Lower leg skin (tissue), 4 donors: Measurements from ENCODE around the gene PSMA1. TPM values are rescaled to one million over a fixed set of nuclear protein-coding genes. Genes with fewer than 3 reads are reported as not detected.
"Not testable (repeated sequence)": the region's sequence is repeated elsewhere in the genome, so short reads cannot be mapped to it uniquely, and the experiment has no call there.

Source experiments
- DNase-seq, 2 donors: peaks; one replicate each; pipeline ENCODE4 v3.0.0-alpha.2; 2019; ENCODE audit warnings: low spot score in 2 of 2
- H3K4me3 ChIP-seq: fragments of 200-600 bp; sonication (generic); 2 replicates; pipeline ENCODE4 v1.5.1; 2017; ENCODE audit warnings: mild to moderate bottlenecking, low read depth; ENCODE audit not compliant: poor library complexity, severe bottlenecking
- POLR2A ChIP-seq, 2 donors: fragments of 450-650 bp; IDR thresholded peaks; one replicate each; pipeline ENCODE4 v1.6.1; 2016 to 2017; ENCODE audit warnings: antibody characterized with exemption in 2 of 2, mild to moderate bottlenecking in 1 of 2, moderate library complexity in 1 of 2
- WGBS, 2 donors: methylation state at CpG; one replicate each; pipeline ENCODE4 v1.1.5; 2018; 5-methylcytosine and 5-hydroxymethylcytosine counted together
- intact Hi-C: fragments of 100-400 bp; cut with DNase I; formaldehyde crosslinking; loops from one replicate; pipeline ENCODE4 v1.15.0; 2023; ENCODE audit warnings: low total_unique reads
- total RNA-seq, 4 donors: library from RNA; depleted of rRNA; stranded (reverse); fragments of >200 nt; gene quantifications; one replicate each; pipeline ENCODE4 v1.1.0, GENCODE V29; 2016
- TF ChIP-seq, protein P1 (sequence below), 3 donors: fragments of 450-650 bp; IDR thresholded peaks; one replicate each; pipeline ENCODE4 v1.5.1; 2016; ENCODE audit warnings: antibody characterized with exemption in 3 of 3, mild to moderate bottlenecking in 3 of 3, moderate library complexity in 2 of 3

PSMA1 gene
- total RNA-seq, 4 donors from 2014 or later: 73.7 to 103 (median 86.0) TPM

DNA sequence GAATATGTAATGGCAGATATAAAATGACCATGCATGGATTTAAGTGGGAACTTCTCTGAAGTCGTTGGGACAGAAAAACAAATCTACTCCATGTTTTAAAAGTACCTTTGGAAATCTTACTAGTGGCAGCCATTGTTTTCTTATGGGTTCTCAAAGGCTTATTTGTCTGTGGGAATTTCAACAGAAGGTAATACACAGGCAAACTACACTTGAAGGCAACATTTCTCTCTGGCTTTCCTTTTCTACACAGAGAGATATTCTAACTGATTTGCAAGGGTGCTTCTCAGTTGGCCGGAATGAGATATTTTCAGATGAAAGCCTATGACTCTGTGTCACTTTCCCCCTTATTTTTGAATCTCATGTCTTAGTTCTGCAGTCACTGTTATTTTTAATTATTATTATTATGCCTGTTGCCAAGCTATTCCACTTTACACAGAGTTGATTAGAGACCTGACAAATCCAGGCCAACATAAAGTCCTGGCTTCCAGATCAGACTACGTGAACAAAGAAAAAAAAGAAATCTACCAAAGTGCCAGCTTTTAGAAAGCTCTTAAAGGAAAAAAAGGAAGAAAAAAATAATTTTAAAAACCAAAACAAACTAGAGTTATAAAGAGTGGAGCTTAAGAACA is 18.9 kb upstream of the PSMA1 start:
- intact Hi-C loops: no loop called here
- TF ChIP-seq, protein P1, sequence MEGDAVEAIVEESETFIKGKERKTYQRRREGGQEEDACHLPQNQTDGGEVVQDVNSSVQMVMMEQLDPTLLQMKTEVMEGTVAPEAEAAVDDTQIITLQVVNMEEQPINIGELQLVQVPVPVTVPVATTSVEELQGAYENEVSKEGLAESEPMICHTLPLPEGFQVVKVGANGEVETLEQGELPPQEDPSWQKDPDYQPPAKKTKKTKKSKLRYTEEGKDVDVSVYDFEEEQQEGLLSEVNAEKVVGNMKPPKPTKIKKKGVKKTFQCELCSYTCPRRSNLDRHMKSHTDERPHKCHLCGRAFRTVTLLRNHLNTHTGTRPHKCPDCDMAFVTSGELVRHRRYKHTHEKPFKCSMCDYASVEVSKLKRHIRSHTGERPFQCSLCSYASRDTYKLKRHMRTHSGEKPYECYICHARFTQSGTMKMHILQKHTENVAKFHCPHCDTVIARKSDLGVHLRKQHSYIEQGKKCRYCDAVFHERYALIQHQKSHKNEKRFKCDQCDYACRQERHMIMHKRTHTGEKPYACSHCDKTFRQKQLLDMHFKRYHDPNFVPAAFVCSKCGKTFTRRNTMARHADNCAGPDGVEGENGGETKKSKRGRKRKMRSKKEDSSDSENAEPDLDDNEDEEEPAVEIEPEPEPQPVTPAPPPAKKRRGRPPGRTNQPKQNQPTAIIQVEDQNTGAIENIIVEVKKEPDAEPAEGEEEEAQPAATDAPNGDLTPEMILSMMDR (IDR thresholded peaks at IDR 0.05): no peak
- no peak for TF ChIP-seq POLR2A (IDR thresholded peaks at IDR 0.05)
- DNase-seq: no peak
- H3K4me3 ChIP-seq: no peak overlapping the region
- WGBS, 2 donors: 75 to 82% methylated on average over 3 of the region's 3 CpGs

DNA sequence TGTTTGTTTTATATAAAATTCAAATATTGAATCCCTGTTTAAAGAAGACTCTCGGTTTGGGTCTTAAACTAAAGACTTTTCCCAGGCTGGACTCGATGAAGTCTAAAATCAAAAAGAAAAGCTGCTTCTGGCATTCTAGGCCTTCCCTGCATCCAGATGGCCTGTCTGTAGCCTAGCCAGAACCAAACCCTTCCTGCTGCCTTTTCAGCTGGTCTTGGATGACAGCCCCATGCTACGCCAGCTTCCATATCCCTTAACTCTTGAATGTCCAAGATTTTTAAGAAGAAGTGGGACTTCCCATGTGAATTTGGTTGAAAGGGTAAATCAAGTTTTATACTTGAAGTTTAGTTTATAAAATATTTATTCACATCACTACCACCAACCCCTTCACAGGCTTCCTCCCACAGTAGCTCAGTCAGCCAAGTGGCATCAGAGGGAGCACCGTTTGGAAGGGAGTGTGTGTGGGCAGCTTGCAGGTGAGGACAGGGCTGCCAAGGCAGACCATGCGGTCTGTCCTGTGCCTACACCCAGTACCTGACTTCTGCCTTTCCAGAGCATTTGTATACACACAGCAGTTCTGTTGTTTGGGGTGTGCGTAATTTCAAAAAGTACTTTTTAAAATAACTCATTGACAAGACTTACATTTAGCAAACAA is 18.2 kb upstream of the PSMA1 start:
- no peak overlapping the region for H3K4me3 ChIP-seq
- DNase-seq: no peak
- intact Hi-C loops: no loop called here
- no peak for TF ChIP-seq POLR2A (IDR thresholded peaks at IDR 0.05)
- TF ChIP-seq, protein P1 (IDR thresholded peaks at IDR 0.05): no peak
- WGBS, 2 donors: 55 to 57% methylated on average over 6 of the region's 6 CpGs

DNA sequence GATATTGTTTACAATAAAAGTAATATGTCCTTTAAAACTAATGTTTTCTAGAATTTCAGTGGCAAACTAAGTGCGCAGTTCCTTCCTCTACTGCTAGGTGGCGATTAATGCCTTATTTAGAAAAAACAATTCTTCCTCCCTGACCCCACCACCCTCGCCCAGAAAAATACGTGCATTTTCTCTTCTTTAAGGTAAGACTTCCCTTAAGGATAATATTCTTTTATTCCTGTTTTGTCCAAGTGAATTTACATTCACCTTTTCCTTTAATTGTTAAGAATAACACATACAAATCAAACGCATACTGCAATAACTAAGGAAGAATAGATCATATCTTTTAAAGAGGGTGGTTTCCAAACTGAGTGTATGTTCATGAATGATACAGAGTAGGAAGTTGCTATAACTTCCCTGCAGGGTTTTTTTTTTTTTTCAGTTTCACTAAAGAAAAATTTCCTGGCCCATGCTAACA is 17.0 kb upstream of the PSMA1 start:
- no peak for TF ChIP-seq POLR2A (IDR thresholded peaks at IDR 0.05)
- TF ChIP-seq, protein P1 (IDR thresholded peaks at IDR 0.05): no peak
- WGBS, 2 donors: 7 to 8% methylated on average over 5 of the region's 5 CpGs
- intact Hi-C loops: no loop called here
- no peak for DNase-seq
- H3K4me3 ChIP-seq: no peak overlapping the region

DNA sequence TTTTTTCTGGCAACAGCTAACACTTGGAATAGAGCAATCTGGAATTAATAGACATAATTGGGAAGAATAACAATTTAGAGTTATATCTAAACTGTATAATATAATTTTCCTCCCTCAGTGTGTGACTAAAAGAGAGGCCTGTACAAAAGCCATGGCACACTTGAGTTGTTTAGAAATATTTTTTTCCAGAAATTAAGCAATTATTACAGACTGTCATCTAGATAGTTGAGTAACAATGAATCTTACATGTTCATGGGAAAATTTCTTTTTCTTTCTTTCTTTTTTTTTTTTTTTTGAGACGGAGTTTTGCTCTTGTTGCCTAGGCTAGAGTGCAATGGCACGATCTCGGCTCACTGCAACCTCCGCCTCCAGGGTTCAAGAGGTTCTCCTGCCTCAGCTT is 15.0 kb upstream of the PSMA1 start:
- 73 to 77% methylated on average over 4 of the region's 4 CpGs for WGBS, 2 donors
- H3K4me3 ChIP-seq, intact Hi-C loops, DNase-seq: not testable (repeated sequence)

DNA sequence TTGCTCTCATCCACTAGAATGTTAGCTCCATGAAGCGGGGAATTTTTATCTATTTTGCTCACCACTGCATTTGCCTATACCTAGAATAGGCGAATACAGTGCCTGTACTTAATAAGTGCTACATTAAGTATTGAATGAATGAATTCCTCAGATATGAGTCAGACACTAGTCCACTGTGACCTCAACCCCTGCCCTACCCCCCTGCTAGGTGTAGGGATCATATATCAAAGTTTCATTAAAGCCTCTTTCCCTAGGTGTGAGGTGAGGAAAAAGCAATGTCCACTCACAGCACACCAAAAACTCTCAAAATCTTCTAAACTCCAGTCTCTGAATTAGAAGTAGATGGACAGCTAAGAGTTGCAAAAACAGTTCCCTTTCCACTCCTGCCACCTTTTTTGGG is 9.8 kb upstream of the PSMA1 start:
- H3K4me3 ChIP-seq: no peak overlapping the region
- 91 to 92% methylated on average over 2 of the region's 2 CpGs for WGBS, 2 donors
- intact Hi-C loops: no loop called here
- TF ChIP-seq POLR2A (IDR thresholded peaks at IDR 0.05): no peak
- TF ChIP-seq, protein P1 (IDR thresholded peaks at IDR 0.05): no peak
- DNase-seq: no peak

DNA sequence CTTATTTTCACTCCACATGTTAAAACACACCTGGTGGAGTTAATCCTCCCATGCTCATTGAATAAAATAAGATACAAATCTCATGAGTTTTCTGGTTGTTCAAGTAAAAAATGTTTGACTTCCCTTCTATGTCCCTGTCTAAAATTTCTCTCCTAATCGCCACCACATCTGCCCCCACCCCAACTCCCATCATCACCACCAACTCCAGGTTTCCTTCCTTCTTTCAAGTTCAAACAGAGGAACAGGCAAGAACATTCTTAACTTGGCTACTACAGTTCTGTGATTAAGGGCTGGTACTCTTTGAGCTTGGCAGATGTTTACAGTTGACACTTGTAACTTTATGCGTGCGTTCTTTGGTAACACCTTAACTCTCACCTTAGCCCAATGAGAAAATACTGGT is 9.1 kb upstream of the PSMA1 start:
- H3K4me3 ChIP-seq: no peak overlapping the region
- intact Hi-C loops: no loop called here
- DNase-seq: no peak
- WGBS, 2 donors: 81 to 85% methylated on average over 3 of the region's 3 CpGs
- TF ChIP-seq POLR2A (IDR thresholded peaks at IDR 0.05): no peak
- TF ChIP-seq, protein P1 (IDR thresholded peaks at IDR 0.05): no peak
